Prostate gland (tissue), 2 donors: ENCODE measurements around the gene DPYSL5. TPM values are rescaled to one million over a fixed set of nuclear protein-coding genes. Genes with fewer than 3 reads are reported as not detected.

Experiments
- DNase-seq: peaks from one replicate; pipeline ENCODE4 v3.0.0-alpha.2; 2019; ENCODE audit warnings: low spot score
- H3K27ac ChIP-seq, 2 donors: fragments of 200-600 bp; sonication (generic); 2 replicates each; pipeline ENCODE4 v1.5.1; 2017 to 2019
- H3K27me3 ChIP-seq: fragments of 200-600 bp; sonication (generic); replicated peaks from 2 replicates; pipeline ENCODE4 v1.5.1; 2019; ENCODE audit not compliant: insufficient read depth
- H3K36me3 ChIP-seq, 2 donors: fragments of 200-600 bp; sonication (generic); 1 replicate in 1 of 2; 2 replicates in 1 of 2; pipeline versions ENCODE4 v1.5.1 to v1.8.1; 2017 to 2019
- H3K4me1 ChIP-seq: fragments of 200-600 bp; sonication (generic); replicated peaks from 2 replicates; pipeline ENCODE4 v1.5.1; 2019
- H3K4me3 ChIP-seq, 2 donors: fragments of 200-600 bp; sonication (generic); 2 replicates each; pipeline ENCODE4 v1.5.1; 2017 to 2019
- H3K9me3 ChIP-seq: fragments of 200-600 bp; sonication (generic); 2 replicates; pipeline ENCODE4 v1.5.1; 2017
- CTCF ChIP-seq, 4 experiments: fragments of 200-600 bp in 2 of 4; fragments of 450-650 bp in 2 of 4; sonication (generic) in 2 of 4; IDR thresholded peaks; 1 replicate in 3 of 4; 2 replicates in 1 of 4; pipeline ENCODE4 v1.5.1; 2016 to 2019; ENCODE audit warnings: antibody characterized with exemption in 4 of 4, mild to moderate bottlenecking in 2 of 4, moderate library complexity in 2 of 4
- POLR2A ChIP-seq: fragments of 450-650 bp; IDR thresholded peaks from one replicate; pipeline ENCODE4 v1.6.1; 2016; ENCODE audit warnings: antibody characterized with exemption, mild to moderate bottlenecking
- POLR2AphosphoS5 ChIP-seq: sonication (generic); formaldehyde crosslinking; IDR thresholded peaks from one replicate; pipeline ENCODE4 v1.6.1; 2017; ENCODE audit warnings: antibody characterized with exemption
- WGBS: methylation state at CpG from one replicate; pipeline ENCODE4 v1.1.5; 2018; 5-methylcytosine and 5-hydroxymethylcytosine counted together
- intact Hi-C: fragments of 100-400 bp; cut with DNase I; formaldehyde crosslinking; loops from one replicate; pipeline ENCODE4 v1.14.2; 2022
- total RNA-seq, 2 donors: library from RNA; depleted of rRNA; stranded (reverse); fragments of >200 nt; gene quantifications; one replicate each; pipeline ENCODE4 v1.1.0, GENCODE V29; 2016

The DPYSL5 gene
- total RNA-seq, 2 donors from 2014 or later, result 1.2 TPM; not detected in 1

DNA sequence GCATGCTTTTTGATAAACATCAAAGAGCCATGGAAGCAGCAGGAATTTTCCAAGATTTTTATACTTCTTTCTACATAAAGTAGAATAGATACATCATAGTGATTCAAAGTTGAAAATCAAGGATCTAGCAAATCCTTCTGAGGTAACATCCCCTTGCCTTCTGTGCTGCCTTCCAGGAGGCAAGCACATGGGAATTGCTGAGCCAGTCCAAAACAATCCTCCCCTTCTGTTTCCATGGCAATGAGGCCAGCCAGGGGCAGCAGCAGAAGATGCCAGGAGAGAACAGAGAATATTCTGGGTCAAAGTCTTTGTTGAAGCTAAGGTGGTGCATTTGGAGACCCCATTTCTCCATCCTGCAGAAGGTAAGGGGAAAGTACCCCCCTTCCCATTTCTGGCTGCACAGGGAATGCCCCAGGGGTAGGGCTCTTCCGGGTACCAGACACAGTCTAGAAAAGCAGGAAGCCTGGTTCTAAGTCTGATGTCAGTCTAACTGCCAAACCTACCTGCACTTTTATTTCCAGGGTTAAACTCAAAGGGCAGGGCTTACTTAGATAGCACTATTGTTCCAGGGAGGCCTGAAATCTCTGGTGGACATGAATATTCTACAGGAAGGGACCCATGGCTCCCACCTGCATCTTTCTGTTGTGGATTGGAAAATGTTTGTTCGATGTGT is 40.0 kb upstream of the DPYSL5 start:
- WGBS, result 68% methylated on average over 2 of the region's 2 CpGs
- TF ChIP-seq CTCF (IDR thresholded peaks at IDR 0.05) (no peak), POLR2AphosphoS5 (no peak), POLR2A (no peak)
- H3K36me3 ChIP-seq, result no peaks in the 10 kb centered on the region
- H3K27me3 ChIP-seq, result no peaks in the 10 kb centered on the region
- no peak overlapping the region for H3K4me3 ChIP-seq
- no peak overlapping the region for H3K27ac ChIP-seq
- no peaks in the 10 kb centered on the region for H3K9me3 ChIP-seq
- intact Hi-C loops, result no loop called here
- no peak for DNase-seq
- H3K4me1 ChIP-seq, result no peaks in the 10 kb centered on the region

- no peaks in the 10 kb centered on the region for H3K9me3 ChIP-seq
- no peak overlapping the region for H3K27ac ChIP-seq
- H3K36me3 ChIP-seq, result no peaks in the 10 kb centered on the region
- TF ChIP-seq POLR2A (no peak), CTCF (IDR thresholded peaks at IDR 0.05) (no peak), POLR2AphosphoS5 (no peak)
- no peak for DNase-seq
- 83% methylated on average over 3 of the region's 3 CpGs for WGBS
- intact Hi-C loops, result no loop called here
- no peak overlapping the region for H3K4me3 ChIP-seq
- H3K27me3 ChIP-seq, result no peaks in the 10 kb centered on the region
- no peaks in the 10 kb centered on the region for H3K4me1 ChIP-seq
Measured at GRCh38 chr2:26809211-26809610, 38.7 kb upstream of the DPYSL5 start.

GRCh38 chr2:26809876-26810577 is 37.9 kb upstream of the DPYSL5 start:
- H3K4me3 ChIP-seq, result no peak overlapping the region
- intact Hi-C loops, result no loop called here
- H3K36me3 ChIP-seq, result no peaks in the 10 kb centered on the region
- TF ChIP-seq POLR2A, result no peak
- TF ChIP-seq POLR2AphosphoS5, result peak; percentile 50
- no peak overlapping the region for H3K27ac ChIP-seq
- H3K9me3 ChIP-seq, result no peaks in the 10 kb centered on the region
- no peaks in the 10 kb centered on the region for H3K4me1 ChIP-seq
- H3K27me3 ChIP-seq, result no peaks in the 10 kb centered on the region
- WGBS, result 32% methylated on average over 6 of the region's 6 CpGs
- DNase-seq, result peak; percentile 26

DNA sequence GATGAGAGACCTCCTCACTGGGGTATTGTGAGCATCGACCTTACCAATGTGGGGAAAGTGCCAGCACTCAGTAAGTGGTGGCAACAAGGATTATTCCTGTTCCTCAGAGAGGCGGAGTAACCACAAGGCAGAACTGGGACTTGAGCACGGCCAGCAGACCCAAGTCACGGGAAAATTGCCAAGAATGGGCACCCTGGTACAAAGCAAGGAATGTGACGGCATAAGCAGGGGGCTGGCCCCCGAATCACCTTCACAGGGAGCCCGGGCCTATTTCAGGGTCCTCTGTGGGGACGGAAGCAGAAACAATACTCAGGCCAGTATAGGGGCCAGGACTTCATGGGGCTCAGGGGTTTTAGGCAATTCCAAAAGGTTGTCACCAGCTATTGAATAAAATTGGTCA is 36.7 kb upstream of the DPYSL5 start:
- Histone ChIP-seq H3K27ac (no peak overlapping the region), H3K4me1 (no peaks in the 10 kb centered on the region), H3K27me3 (no peaks in the 10 kb centered on the region), H3K4me3 (no peak overlapping the region), H3K36me3 (no peaks in the 10 kb centered on the region), H3K9me3 (no peaks in the 10 kb centered on the region)
- 46% methylated on average over 8 of the region's 8 CpGs for WGBS
- TF ChIP-seq POLR2AphosphoS5 (no peak), CTCF (IDR thresholded peaks at IDR 0.05) (no peak), POLR2A (no peak)
- intact Hi-C loops, result no loop called here
- no peak for DNase-seq

GRCh38 chr2:26811791-26812694 is 35.9 kb upstream of the DPYSL5 start:
- Histone ChIP-seq H3K27me3 (no peaks in the 10 kb centered on the region), H3K4me1 (no peaks in the 10 kb centered on the region), H3K9me3 (no peaks in the 10 kb centered on the region), H3K36me3 (no peaks in the 10 kb centered on the region), H3K4me3 (no peak overlapping the region), H3K27ac (no peak overlapping the region)
- no peak for TF ChIP-seq CTCF (IDR thresholded peaks at IDR 0.05)
- no peak for TF ChIP-seq POLR2AphosphoS5
- TF ChIP-seq POLR2A, result no peak
- WGBS, result 80% methylated on average over 14 of the region's 14 CpGs
- DNase-seq, result no peak
- intact Hi-C loops, result no loop called here
